ELR (cell line): ENCODE measurements around the gene CD2AP.
"Not testable (repeated sequence)": the region's sequence is repeated elsewhere in the genome, so short reads cannot be mapped to it uniquely, and the experiment has no call there.

Experiments used
- DNase-seq: peaks from one replicate; pipeline ENCODE4 v3.0.0-alpha.2; 2015; ENCODE audit warnings: low read depth

CD2AP gene

GRCh38 chr6:47477497-47478232, at the start of gene CD2AP:
Gene CD2AP (plus strand): TSS chr6:47477789. CDS start chr6:47478245, 456 bp downstream.
- DNase-seq, result peak; percentile 89

- no peak for DNase-seq
These were observed 49.3 kb upstream of the CD2AP start for GRCh38 chr6:47428288-47428687.

GRCh38 chr6:47428746-47429664, 48.6 kb upstream of the CD2AP start:
- DNase-seq, result no peak

GRCh38 chr6:47434372-47435253, 43.0 kb upstream of the CD2AP start:
- no peak for DNase-seq

- DNase-seq, result no peak
These were observed 42.4 kb upstream of the CD2AP start for GRCh38 chr6:47435254-47435612.

- no peak for DNase-seq
These were observed 40.0 kb upstream of the CD2AP start for GRCh38 chr6:47437592-47437991.

GRCh38 chr6:47438481-47439347, 38.9 kb upstream of the CD2AP start:
- DNase-seq, result no peak

GRCh38 chr6:47439348-47439668, 38.3 kb upstream of the CD2AP start:
- DNase-seq, result no peak

GRCh38 chr6:47440719-47441118, 36.9 kb upstream of the CD2AP start:
- DNase-seq, result no peak

- not testable (repeated sequence) for DNase-seq
These were observed 32.6 kb upstream of the CD2AP start for GRCh38 chr6:47444964-47445363.

- no peak for DNase-seq
These were observed 30.8 kb upstream of the CD2AP start for GRCh38 chr6:47446669-47447330.

- no peak for DNase-seq
These were observed 29.9 kb upstream of the CD2AP start for GRCh38 chr6:47447722-47448121.

- no peak for DNase-seq
These were observed 26.4 kb upstream of the CD2AP start for GRCh38 chr6:47451162-47451561.

GRCh38 chr6:47452899-47453298, 24.7 kb upstream of the CD2AP start:
- no peak for DNase-seq

- DNase-seq, result no peak
These were observed 24.1 kb upstream of the CD2AP start for GRCh38 chr6:47453372-47453936.

- DNase-seq, result no peak
These were observed 22.7 kb upstream of the CD2AP start for GRCh38 chr6:47454713-47455396.

- no peak for DNase-seq
These were observed 21.9 kb upstream of the CD2AP start for GRCh38 chr6:47455533-47456209.

GRCh38 chr6:47456536-47456975, 21.0 kb upstream of the CD2AP start:
- no peak for DNase-seq

GRCh38 chr6:47457370-47457769, 20.2 kb upstream of the CD2AP start:
- no peak for DNase-seq
